GM21360 (cell line): ENCODE measurements around the gene RAB28.

Experiments used
- ATAC-seq: cut with Tn5 transposase; IDR thresholded peaks from one replicate; pipeline ENCODE4 v1.9.1; 2021; ENCODE audit warnings: mild to moderate bottlenecking, moderate library complexity; ENCODE audit not compliant: unreplicated experiment

The RAB28 gene

DNA sequence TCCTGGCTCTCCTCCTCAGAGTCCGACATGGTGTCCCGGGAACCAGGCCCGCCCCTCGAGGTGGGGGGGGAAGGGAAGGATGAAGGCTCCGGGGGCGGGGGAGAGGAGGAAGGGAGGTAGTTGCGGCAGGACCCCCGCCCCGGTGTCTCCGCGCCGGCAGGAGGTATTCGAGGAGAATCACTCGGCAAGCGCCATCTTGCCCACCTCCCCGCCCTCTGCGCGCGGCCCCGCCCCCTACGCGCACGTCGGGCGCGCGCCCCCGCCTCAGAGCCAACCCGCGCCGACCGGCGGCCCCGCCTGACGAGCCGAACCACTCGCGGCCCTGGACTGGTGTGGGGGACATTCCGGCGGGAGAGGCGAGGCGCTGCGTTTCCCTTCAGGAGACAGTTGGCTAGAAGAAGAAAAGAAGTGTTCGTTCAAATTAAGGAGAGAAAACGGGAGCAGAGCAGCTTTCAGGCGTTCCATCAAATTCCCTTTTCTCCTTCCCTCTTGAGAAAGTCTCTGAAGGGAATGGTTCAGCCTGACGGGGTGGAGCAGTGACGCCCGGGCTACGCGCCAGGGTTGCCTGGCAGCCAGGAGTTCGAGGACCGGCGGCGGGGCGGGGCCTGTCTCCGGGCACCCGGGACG, at the start of gene RAB28:
Gene RAB28 (minus strand): TSS at position 219 of the 627 bp plus-strand sequence.
- ATAC-seq: peak; percentile 94

DNA sequence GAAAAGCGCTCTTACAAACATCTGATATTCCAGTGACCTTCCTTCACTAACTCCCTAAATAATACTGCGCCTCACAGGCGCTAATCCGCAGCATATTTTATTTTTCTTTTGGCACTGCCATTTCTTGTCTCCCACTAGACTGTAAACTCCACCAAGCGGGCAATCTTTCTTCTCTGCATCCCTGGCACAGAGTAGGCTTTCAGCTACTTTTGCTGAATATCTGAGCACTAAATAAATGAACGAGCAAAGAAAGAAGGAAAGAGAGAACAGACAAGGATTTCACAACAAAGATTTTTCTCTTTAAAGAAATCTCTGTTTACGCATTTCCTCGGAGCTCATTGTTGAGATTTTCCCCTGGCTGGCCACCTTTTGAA, 47.5 kb upstream of the RAB28 start:
- ATAC-seq: no peak

DNA sequence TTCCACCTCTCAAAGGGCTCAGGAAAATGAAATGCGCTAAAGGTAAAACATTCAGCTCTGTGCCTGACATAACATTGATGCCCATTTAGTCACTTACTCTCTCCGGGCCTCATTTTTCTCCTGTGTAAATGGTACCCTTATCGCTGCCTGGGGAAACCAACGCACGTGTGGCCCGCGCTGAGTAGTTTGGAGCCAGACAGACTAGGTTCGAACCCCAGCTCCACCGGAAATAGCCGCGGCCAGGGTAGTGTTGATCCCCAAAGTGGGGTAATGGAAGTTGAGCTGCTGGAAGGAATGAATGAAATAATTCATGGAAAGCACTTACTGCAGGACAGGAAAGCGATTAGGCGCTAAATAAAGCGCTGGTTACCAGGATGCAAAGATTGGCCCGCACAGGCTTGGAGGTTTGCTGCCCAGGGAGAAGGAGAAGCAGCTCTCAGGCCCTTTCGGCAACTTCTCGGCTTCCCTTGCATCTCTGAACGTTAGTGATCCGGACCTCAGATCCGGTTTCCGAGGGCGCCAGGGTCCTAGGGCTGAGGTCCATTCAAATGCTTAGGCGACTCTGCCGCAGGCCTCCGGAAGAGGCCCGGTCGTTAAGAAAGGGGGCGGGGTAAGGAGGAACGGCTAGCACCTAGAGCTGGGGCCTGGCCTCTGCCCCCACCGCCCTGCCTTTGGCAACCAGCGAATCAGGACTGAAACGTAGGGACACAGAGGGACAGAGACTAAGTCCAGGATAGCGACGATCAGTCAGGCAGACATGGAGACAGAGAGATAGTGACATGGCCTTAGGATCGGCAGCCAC, 46.9 kb upstream of the RAB28 start:
- ATAC-seq: no peak

DNA sequence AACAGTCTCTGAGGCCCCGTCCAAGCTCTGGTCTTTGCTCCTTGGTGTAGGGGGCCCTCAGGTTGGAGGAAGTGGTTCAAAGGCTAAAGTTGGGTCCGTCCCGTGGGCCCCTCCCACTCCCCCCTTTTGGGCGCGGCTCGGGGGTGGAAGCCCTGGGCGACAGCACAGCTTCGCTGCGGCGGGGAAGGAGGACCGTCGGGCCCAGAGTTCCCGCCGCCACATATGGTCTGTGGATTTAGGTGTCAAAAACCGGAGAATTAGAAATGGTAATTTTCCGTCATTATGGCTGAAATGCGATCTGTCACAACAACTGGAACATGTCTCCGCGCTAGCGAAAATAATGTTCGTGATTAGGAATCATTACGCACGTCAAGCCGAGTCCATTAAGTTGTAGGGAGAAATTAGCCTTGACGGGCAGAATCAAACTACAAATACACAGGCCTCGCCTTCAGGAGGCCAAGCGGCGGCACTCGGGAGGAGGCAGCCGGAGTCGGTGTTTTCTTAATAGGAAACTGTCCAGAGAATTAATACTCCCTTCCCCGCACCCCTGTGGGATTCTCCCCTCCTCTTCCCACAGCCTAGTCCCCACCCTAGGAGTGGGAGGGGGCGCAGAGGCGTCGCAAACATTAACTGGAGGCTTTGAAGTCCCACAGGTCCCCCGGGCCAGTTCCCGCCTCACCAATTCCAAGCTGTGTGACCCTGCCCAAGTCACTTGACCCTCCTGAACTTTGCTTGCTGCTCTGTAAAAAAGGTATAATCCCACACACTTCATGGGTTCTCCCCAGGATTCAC, 45.2 kb upstream of the RAB28 start:
- ATAC-seq: no peak

DNA sequence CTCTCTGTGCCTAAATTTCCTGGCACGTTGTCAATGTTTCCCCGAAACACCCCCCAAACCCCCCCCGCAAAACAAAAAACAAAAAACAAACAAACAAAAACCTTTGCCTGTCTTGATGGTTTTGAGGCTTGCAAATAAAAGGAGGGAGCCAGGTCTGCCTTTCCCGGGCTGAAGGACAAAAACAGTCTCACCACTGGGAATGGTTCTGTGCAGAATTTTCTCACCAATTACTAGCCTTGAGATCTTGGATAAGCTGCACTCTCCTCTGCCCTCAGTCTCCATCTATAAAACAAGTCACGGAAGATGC, 44.6 kb upstream of the RAB28 start:
- ATAC-seq: no peak

DNA sequence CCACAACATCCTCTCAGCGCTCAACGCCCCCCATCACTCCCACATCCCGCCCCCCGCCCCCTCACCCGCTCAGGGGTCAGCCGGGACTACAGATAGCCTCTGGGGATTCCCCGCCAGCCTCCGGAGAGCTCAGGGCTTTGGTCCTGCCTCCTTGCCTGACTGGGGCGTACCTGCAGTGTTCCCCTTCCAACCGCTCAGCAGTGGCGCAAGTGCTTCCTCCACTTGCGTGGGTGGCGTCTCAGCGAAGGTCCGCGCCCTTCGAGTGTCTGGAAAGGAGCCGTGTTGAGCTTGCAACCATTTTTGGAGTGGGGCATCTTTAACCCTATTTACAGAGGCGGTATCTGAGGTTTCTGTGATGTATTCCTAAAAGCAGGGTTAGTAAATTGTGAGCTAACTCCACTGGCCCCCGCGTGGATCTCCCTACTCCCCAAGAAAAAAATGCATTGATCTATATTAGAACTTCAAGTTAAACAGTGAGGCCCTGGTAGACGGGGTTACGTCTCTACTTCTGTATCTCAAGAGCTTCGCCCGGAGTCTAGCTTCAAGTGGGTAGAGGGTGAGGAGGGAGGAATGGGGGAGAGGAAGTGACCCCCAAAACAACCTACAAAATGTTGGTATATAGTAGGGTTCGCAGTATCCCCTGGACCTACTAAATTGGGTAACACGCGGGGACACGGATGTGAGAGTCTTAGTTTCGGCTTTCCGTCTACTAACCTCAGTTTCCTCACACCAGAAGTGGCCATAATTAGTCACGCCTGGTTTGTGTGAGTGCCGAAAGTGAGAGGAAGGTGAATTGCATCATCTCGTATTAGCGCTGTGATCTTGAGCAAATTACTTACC, 44.1 kb upstream of the RAB28 start:
- ATAC-seq: peak; percentile 85

DNA sequence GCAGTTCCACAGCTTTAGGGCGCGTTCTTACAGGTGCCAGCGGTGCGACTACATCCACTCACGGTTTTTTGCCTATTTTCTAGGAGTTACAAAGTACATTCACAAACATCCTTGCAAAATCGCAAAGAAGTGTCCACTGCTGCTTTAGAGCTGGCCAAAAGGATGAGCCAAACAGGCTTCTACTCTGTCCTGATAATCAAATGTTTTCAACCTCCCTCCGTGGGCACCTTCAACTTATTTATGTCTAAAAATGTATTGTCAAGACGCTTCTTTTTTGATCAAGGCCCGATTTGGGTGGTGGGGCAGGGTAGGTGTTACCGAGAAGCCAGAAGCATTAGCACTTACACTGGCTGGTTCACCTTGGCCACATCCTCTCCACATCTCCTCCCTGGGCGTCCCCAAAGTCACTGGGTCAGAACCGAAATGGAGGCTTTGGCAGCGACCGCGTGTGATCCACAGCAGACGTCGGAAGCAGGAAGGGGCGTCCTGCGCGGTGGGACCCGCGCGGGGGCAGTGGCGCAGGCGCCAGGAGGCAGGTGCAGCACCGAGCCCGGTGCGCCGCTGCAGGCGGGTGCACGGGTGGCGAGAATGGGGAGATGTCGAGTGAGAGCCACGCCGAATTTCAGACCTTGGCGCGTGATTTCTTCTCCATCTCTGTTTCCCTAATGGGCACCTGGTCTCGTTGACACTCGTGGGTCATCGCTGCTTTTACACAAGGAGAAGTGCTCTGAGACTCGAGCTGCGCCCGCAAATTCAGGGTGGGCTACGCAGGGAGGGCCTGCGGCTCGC, 43.2 kb upstream of the RAB28 start:
- ATAC-seq: no peak

DNA sequence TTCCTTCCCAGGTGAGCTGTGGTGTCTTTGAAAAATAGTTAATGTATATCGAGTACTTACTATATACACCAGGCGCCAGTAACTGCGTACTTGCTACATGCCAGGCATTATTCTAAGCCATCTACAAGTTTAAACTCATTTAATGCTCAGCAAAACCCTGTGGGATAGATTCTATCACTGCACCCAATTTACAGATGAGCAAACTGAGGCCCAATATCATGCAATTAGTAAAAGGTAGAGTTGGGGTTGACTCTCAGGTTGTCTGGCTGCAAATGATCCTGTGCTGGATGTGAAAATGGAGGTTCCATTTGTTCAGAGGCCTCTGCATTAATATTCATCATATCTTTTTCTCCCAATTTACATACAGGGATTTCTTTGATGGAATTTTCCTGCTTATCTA, 42.5 kb upstream of the RAB28 start:
- ATAC-seq: no peak

DNA sequence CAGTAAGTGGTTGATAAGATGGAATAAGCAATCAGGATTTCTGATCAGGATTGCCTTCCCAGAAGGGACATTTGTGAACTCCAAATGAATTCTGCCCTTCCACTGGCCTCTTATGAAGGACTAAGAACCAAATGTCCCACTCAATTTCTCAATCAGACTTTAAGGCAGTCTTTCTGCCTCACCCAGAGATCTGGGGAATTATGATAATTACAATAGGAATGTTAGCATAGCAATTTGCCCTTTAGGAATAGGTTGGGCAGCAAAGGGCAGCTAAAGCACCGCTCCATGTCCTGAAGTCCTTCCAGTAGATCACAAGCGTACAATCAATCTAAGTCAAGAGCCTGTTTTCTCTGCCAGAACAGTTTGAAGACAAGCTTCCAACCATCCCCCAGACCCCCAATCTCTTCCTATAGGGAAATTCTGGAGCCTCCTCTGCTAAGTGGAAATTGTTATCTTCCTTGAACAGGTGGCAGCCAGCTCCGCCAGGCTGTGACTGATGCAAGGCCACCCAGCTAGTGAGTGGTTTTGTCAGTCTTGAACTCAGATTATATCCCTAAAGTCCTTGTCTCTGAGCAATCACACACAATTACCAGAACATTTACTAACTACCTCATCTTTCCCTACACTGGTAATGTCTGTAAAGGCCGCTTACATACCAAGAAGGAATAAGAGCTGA, 41.6 kb upstream of the RAB28 start:
- no peak for ATAC-seq

DNA sequence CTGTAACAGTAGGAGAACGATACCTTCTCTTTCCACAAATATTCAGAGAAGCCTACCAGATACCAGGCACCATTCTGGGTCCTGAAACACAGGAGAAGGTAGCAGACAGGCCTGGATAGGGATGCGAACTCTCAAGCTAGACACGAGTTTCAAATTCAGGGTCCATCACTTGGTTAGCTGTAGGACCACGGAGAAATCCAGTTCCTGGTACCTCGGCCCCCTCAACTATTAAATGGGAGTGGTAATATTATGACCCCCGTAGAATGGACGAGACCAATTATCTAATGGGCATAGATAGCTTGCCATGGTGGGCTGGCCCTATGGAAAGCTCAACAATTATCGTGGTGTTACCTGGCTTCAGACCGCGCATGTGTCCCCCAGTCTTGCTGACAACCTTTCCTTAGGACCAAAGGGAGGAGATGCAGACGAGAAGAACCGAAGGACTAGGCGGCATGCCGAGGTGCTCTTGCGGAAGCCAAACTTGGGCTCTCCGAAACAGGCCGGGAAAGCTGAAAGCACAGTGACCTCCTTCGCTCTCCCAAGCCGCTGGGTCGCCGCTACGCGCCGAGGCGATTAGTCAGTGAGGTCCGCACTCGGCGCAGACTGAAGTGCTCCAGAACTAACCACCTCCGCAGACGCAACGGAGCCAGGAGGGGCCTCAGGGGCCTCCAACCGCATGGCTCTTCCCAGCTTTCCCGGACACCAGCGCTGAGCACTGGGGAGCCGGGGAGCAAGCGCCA, 40.5 kb upstream of the RAB28 start:
- no peak for ATAC-seq

DNA sequence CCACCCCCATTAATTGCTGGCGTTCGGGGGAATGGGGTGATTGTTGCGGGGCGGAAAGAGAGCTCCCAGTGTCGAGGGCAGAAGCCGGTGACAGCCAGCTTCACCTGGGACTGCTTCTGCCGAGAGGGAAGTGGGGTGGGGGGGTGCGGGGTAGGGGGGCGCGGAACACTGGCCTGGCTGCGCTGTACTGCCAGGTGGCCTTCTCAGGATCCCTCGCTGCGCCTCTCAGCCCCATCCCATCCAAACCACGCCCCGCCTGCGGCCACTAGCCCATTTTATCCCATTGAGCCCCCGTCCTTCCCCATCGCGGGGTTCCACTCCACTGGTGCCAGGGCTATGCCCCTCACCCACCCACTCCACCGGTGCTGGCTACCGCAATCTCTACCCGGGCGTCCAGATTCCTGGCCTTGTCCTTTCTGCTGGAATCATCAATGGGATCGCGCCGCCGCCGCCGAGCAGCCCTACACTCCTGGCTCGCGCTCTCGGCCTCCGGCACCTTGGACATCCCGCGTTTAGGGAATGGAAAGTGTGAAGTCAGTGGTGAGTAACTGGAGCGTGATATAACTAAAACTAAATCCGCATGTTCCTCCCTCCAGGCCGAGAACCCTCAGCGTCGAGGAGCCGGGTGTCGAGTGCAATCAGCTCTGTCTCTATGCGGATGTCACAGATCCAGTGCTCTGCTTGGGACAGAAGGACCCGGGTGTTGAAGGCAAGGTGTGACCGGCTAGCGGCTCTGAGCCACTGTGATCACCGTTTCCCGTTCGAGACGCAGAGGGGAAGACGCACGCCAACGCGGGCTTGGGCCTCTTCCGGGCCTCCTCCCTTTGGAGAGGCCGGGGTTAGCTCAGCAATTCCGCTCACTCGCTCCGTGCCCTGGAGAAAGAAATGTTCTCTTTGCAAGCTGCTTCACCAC, 39.7 kb upstream of the RAB28 start:
- ATAC-seq: no peak

DNA sequence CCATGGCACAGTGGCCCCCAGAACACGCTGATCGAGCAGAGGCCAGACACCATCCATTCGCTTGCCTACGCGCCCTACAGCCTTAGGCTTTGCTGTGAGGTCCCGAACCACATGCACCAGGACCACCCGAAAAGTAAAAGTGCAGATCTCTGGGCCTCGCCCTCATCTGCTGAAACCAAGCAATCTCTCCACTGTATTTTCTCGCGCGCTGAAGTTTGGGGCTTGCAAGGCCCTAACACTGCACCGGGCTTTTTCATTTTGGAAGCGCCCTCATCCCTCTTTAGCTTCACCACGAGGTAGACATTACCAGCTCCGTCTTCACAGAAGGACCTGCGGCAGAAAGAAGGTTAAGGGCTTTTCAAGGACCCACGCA, 39.0 kb upstream of the RAB28 start:
- no peak for ATAC-seq

DNA sequence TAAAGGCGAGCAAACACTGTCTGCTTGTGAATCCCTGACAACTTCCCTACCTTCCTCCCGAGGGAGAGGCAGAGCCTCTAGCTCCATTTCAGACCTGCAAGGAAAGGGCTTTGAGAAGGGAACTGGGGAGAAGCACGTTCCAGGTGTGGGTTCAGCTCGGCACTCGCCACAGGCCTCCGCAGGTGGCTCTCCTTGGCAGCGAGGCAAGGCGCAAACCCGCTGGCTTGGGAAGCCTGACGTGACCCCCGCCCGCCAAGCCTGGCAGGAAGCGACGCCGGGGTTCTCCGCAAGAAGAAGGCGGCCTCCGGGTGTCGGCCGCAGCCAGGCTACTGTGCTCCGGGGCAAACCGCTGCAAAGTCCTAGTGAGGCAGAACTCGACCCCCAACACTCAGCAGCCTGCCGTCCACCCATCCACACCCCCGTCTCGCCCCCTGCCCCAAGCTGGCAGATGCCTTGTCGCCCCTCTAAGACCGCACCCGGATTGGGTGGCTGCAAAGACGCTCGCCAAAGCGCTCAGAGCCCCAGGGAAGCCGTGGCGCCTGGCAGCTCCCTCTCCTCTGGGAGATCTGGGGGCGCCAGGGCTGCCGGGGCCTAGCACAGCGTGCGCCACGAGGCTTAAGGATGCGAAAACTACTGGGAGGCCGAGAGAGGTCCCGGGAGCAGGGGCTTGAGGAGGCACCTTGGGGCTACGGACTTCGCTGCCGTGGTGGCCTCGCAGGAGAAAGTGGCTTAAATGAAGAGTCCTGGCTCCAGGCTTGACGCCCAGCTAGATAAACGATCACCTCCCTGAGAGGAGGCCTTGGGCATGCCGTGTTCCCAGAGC, 38.4 kb upstream of the RAB28 start:
- ATAC-seq: no peak

DNA sequence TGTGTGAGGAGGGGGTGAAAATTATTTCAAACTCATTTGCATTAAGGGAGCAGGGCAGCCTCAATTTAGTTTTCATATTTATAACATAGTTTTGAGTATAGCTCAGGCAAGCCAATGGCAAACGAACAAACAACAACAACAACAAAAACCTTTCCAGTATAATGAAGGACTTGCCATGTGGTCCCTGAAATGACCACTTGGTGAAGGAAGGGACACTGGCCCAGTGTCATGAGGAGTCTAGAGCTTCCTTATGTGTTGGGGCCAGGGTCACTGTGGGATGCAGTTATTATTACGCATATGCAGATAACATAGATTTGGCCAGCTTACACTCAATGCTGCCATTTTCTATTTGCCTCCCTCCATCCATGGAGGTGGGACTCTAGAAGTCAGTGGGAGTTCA, 36.9 kb upstream of the RAB28 start:
- no peak for ATAC-seq

DNA sequence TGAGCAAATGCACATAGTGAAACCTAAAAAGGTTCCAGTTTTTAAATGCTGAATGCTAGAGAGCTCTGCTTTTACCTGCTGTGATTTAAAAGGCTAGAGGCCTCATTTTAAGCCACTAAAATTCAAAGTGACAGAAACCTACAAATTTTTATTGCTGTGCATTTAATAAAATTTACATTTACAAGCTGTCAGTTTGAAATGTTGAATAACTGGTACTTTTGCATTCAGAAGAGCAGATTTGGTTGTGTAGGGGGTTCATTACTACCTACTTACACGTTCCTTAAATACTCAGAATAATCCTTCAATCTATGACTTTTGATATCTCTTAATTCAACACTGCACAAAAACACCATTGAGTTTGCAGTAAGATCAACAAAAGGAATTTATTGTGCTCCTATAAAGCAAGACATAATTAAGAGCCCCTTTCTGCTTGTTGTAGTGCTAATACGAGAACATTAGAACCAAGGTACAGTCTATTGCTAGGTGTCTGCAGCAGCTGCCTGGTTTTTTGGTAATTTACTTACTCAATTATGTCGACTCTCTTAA, 32.2 kb upstream of the RAB28 start:
- ATAC-seq: no peak

DNA sequence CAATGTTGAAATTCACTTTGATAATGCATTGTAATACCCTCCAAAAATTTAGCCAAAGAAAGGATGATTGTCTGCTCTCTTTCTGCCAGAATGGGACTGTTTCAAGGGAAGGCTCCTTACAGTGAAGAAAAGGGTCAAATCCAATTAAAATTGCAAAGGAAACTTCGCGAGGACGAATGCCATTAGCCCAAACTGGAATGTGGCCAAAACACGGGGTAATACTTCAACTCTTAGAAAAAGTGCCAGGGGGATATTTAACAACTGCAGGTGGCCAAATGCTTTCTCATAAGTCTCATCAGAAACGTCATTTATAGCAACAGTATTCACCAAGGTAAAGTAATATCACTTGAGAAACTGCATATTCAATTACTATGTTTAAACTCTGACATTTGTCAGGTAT, 31.1 kb upstream of the RAB28 start:
- no peak for ATAC-seq

DNA sequence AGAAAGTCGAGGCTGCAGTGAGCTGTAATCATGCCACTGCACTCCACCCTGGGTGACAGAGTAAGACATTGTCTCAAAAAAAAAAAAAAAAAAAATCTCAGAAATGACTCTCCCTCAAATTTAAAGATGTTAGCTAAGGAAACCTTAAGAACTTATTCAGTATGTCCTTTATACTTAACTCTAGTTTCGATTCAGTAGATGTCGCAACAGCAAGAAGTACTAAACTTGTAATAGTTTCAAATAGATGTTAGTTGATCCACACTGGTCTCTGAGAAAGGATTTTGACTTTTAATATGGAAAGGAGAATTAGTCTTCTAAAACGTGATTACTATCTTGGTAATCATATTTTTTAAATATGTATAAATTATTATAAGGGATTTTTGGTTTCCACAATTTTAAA, 30.6 kb upstream of the RAB28 start:
- ATAC-seq: no peak
